Muscle layer of colon (tissue), 2 donors: Measurements from ENCODE around the gene MTMR1.

Experiments used
- H3K27ac ChIP-seq: one replicate; pipeline ENCODE4 v1.7.0; 2013; ENCODE audit warnings: low read depth, mild to moderate bottlenecking, low read length, moderate library complexity
- H3K27me3 ChIP-seq, 2 donors: one replicate each; pipeline ENCODE4 v1.7.0; 2013; ENCODE audit warnings: low read length in 2 of 2, mild to moderate bottlenecking in 2 of 2; ENCODE audit not compliant: insufficient read depth in 2 of 2, control insufficient read depth in 1 of 2
- H3K36me3 ChIP-seq: one replicate; pipeline ENCODE4 v1.7.0; 2013; ENCODE audit warnings: mild to moderate bottlenecking, low read length; ENCODE audit not compliant: insufficient read depth
- H3K4me1 ChIP-seq: one replicate; pipeline ENCODE4 v1.7.0; 2013; ENCODE audit warnings: mild to moderate bottlenecking, low read length; ENCODE audit not compliant: insufficient read depth
- H3K4me3 ChIP-seq, 2 donors: one replicate each; pipeline ENCODE4 v1.7.0; 2013; ENCODE audit warnings: low read length in 2 of 2, low read depth in 1 of 2, mild to moderate bottlenecking in 1 of 2, moderate library complexity in 1 of 2
- H3K9ac ChIP-seq: one replicate; pipeline ENCODE4 v1.7.0; 2013; ENCODE audit warnings: low read length
- H3K9me3 ChIP-seq: one replicate; pipeline ENCODE4 v1.7.0; 2013; ENCODE audit warnings: mild to moderate bottlenecking, low read length
- donor health status: abdominal sarcoma.
- donor health status: Adenocarcinoma of cecum.

MTMR1 gene

DNA sequence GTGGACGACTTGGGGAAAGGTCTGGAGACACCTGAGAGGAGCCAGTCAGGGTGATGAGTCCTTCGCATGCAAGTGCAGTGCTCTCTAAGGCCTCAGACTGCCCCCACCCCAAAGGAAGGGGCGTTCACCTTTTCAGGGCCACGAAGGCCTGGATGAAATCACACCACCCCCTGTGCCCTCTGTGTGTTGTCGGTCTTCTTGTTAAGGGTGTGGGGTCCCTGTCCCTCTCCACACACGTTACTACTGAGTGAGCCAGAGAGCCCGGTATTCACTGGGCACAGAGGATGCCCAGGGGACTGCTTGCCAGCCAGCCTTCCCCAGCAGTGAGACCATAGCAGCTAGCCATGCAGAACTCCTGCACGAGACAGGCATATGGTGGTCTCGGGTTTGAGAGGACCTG, 72.0 kb downstream of the MTMR1 start:
- Histone ChIP-seq H3K9me3 (no peaks in the 10 kb centered on the region), H3K4me1 (peaks cover 4% of the 10 kb centered on the region), H3K27ac (no peak overlapping the region), H3K4me3 (no peak overlapping the region), H3K36me3 (no peaks in the 10 kb centered on the region), H3K27me3 (peaks cover 0 to 4% of the 10 kb centered on the region in 2 donors), H3K9ac (no peak overlapping the region)

DNA sequence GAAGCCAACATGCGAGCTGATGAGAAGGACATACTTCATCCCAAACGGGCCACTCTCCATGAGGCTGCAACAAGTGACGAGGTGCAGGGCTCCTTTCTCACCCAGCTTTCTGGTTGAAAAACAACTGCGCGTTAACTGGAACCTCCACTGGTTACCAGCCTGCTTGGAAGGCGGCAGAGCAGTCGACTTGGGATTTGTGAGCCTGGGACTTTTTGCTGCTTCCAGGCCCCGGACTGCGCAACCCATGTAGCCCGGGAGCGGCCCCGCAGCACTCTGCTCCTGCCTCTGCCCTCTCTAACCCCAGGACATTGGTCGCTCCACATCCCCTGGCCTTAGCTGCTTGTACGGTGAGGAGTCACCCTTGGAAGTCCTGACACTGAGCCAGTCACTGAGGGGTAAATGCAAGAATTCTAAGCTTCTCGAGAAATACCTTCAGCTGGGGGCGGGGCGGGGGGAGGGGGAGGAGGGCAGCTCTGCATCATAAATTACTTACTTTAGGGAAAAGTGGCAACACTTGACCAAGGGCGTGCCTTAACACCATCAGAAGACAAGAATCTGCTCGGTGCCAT, 72.7 kb downstream of the MTMR1 start:
- H3K9ac ChIP-seq = no peak overlapping the region
- H3K9me3 ChIP-seq = no peaks in the 10 kb centered on the region
- H3K4me1 ChIP-seq = peaks cover 4% of the 10 kb centered on the region
- H3K4me3 ChIP-seq = no peak overlapping the region
- H3K27ac ChIP-seq = no peak overlapping the region
- no peaks in the 10 kb centered on the region for H3K36me3 ChIP-seq
- H3K27me3 ChIP-seq = peaks cover 0 to 4% of the 10 kb centered on the region in 2 donors

DNA sequence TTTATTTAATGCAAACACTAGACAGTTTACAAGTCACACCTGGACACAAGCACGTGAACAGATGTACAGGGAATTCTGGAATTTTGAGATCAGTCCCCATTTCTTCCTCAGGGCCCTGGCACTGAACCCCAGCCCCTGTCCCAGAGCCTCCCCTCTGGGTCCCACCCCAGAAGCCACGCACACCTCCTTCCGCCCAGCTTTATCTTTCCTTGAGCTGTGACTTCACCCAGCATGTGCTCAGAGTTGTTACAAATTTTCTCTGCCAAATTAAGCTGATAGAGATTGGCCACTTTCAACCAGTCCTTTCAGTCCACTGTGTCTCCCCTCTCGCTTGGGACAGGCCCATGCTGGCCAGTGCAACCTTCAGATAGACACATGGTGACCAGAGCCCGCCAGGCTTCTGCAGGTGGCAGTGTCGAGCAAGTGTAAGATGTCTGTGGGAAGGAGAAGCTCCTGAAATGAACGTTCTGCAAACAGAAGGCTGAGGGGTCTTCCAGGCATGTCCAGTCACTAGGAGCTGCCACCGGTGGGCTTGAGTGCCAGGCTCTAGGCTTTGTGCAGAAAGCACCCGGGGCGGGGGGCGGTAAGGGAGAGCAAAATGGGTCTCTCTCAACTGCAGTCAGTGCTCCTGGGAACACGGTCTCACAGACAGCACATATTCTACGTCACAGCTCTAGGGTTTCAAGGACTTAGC, 73.3 kb downstream of the MTMR1 start:
- Histone ChIP-seq H3K4me1 (peaks cover 4% of the 10 kb centered on the region), H3K36me3 (no peaks in the 10 kb centered on the region), H3K9me3 (no peaks in the 10 kb centered on the region), H3K27me3 (peaks cover 0 to 4% of the 10 kb centered on the region in 2 donors), H3K27ac (no peak overlapping the region), H3K9ac (no peak overlapping the region), H3K4me3 (no peak overlapping the region)

DNA sequence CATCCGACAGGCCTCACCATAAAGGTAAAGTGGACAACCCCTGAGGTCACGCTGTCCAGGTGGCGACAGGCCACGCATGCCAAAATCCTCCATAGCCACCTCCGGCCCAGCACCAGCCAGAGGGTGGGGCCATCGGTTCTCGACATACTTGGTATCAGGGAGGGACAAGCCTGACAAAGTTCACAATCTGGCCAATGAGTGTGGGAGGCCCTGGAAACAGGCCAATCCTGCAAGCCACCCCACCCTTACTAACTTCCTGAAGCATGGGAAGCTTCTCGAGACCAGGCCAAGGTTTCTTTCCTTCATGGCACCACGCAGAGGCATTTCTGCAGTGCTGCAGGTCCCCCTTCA, 73.8 kb downstream of the MTMR1 start:
- H3K27ac ChIP-seq = no peak overlapping the region
- no peaks in the 10 kb centered on the region for H3K9me3 ChIP-seq
- H3K36me3 ChIP-seq = no peaks in the 10 kb centered on the region
- H3K27me3 ChIP-seq = peaks cover 0 to 4% of the 10 kb centered on the region in 2 donors
- H3K9ac ChIP-seq = no peak overlapping the region
- no peak overlapping the region for H3K4me3 ChIP-seq
- peaks cover 4% of the 10 kb centered on the region for H3K4me1 ChIP-seq

DNA sequence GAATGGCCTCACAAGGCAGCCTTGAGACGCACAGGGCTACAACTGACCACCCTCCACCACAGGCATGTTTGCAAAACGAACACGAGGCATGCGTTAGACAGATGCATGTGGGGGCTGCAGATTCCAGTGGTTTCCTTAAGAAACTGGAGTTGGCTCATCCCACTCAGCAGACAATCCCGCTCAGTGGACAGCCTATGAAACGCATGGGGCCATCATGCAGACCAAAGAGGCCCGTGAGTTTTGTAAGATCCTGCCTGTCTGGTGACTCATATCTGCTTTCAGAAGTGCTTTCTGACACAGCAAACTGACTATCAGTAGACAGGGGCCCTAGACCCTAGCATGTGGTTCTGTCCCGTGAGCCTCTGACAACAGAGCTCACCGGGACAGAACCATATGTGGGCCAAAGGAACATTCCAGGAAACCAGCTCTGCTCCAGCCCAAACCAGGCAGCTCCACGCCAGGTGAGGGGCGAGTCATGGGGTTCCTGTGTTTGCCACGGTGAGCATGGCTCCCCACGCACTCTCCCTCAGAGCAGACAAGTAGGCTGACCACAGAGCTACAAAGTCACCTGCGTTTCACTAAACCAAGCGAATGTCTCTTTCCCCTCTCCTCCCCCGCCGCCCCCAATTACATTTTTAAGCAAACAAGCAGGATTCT, 74.4 kb downstream of the MTMR1 start:
- Histone ChIP-seq H3K27ac (no peak overlapping the region), H3K9me3 (no peaks in the 10 kb centered on the region), H3K4me3 (no peak overlapping the region)

DNA sequence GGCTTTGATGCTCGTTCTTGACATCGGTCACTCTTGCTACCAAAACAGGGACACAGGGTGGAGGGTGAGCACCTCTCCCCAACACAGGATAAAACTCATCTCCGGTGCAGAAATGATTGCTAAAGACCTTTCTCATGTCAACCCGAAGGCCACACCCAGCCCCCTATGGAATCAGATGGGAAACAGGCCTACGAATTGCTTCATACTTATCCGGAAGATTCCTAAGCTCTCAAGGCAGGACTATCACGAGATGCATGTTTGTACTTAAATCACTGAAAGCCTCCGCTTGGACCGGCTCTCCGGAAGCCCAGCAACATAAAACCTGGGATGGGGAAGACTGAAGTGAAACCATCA, 74.9 kb downstream of the MTMR1 start:
- no peak overlapping the region for H3K9ac ChIP-seq
- H3K4me3 ChIP-seq = no peak overlapping the region
- H3K9me3 ChIP-seq = no peaks in the 10 kb centered on the region
- no peaks in the 10 kb centered on the region for H3K36me3 ChIP-seq
- peaks cover 0 to 4% of the 10 kb centered on the region in 2 donors for H3K27me3 ChIP-seq
- H3K27ac ChIP-seq = no peak overlapping the region
- peaks cover 4% of the 10 kb centered on the region for H3K4me1 ChIP-seq

More for the DNA sequence above, 74.4 kb downstream of the MTMR1 start:
- Histone ChIP-seq H3K4me1 (peaks cover 4% of the 10 kb centered on the region), H3K27me3 (peaks cover 0 to 4% of the 10 kb centered on the region in 2 donors), H3K36me3 (no peaks in the 10 kb centered on the region), H3K9ac (no peak overlapping the region)

DNA sequence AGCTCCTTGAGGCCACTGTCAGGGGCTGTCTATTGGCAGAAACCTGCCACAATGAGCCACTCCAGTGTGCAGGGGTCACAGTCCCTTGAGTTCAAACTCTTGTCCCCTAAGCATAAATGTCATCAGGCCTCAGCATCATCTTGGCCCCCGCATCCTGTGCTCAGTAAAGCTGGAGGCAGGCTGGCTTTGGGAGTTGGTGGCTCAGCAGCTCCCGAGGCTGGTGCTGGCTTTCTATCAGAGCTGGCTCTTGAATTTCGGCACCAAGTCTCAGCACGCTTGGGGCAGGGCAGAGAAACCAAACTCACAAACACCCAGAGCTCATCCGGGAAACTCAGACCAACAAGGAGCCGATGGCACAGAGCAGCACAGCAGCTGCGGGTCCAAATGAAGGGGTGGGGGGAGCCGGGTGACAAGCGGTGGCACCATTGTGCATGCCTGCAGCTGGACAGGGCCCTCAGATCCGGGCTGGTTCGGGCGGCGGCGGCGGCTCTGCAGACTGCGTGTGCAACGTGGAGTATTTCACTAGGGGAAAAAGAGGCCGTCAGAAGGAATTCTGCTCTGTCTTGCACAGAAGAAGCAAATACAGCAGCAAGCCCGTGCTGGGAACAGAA, 75.5 kb downstream of the MTMR1 start:
- Histone ChIP-seq H3K27ac (no peak overlapping the region), H3K36me3 (no peaks in the 10 kb centered on the region), H3K4me3 (no peak overlapping the region), H3K4me1 (peaks cover 4% of the 10 kb centered on the region), H3K9me3 (no peaks in the 10 kb centered on the region), H3K9ac (no peak overlapping the region), H3K27me3 (peaks cover 0 to 3% of the 10 kb centered on the region in 2 donors)

DNA sequence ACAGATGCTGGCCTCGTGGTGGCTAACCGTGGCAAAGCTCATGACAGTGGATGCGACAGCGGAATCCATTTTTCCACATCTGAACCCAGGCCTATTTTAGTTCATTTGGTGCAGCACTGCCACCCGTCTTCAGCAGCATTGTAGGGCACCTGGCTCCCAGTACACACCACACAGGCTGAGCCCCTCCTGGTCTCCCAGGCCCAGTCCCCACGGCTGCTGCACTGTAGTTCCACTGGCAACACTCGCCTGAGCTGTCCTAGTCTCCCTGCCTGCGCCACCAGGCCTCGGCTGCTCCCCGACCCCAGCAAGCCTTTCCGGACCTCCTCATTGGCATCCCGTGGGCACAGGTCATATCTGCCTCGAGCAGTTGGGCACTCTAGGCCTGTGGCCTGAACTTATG, 76.2 kb downstream of the MTMR1 start:
- no peak overlapping the region for H3K27ac ChIP-seq
- H3K4me3 ChIP-seq = no peak overlapping the region
- H3K36me3 ChIP-seq = no peaks in the 10 kb centered on the region
- peaks cover 4% of the 10 kb centered on the region for H3K4me1 ChIP-seq
- H3K9me3 ChIP-seq = no peaks in the 10 kb centered on the region
- H3K9ac ChIP-seq = no peak overlapping the region
- no peaks in the 10 kb centered on the region for H3K27me3 ChIP-seq

DNA sequence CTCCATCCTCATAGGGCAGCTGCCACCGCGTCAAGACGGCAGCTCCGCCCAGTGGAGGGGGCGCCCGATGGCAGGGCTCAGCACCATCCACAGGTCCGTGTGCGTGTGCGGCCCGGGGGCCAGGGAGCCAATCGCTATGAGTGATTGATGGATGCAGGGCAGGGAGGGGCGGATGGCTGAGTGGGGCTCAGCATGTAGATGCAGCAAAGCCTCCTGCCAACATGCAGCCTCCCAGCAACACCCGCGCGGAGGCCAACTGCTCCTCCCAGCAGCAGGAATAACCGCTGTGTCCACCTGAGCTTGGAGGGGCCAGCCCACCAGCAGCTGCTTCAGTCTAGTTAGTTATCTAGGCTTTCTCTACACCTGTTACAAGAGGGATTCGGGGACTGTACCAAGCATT, 77.4 kb downstream of the MTMR1 start:
- no peaks in the 10 kb centered on the region for H3K9me3 ChIP-seq
- H3K27ac ChIP-seq = no peak overlapping the region
- H3K4me3 ChIP-seq = no peak overlapping the region
- no peaks in the 10 kb centered on the region for H3K36me3 ChIP-seq
- no peak overlapping the region for H3K9ac ChIP-seq
- peaks cover 4% of the 10 kb centered on the region for H3K4me1 ChIP-seq
- no peaks in the 10 kb centered on the region for H3K27me3 ChIP-seq

DNA sequence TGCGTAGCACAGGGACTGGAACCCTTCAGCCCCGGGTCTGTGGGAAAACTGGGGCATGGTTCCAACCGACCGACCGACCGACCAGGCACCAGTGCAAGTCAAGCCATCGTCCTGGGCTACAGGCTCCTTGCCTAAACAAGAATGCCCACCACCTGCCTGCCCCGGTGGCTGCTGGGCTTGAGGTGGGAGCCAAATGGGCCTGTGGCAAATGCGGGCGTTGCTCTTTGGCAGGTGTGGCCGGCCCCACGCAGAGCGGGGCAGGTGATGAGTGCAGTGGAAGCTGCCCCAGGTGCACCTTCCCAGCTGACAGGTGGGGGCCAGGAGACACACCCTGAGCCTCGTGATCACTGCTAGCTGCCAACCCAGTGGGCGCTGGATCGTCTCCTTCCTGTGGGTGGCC, 77.9 kb downstream of the MTMR1 start:
- no peak overlapping the region for H3K9ac ChIP-seq
- no peaks in the 10 kb centered on the region for H3K27me3 ChIP-seq
- H3K4me3 ChIP-seq = no peak overlapping the region
- H3K36me3 ChIP-seq = no peaks in the 10 kb centered on the region
- H3K9me3 ChIP-seq = no peaks in the 10 kb centered on the region
- H3K27ac ChIP-seq = no peak overlapping the region
- peaks cover 4% of the 10 kb centered on the region for H3K4me1 ChIP-seq

DNA sequence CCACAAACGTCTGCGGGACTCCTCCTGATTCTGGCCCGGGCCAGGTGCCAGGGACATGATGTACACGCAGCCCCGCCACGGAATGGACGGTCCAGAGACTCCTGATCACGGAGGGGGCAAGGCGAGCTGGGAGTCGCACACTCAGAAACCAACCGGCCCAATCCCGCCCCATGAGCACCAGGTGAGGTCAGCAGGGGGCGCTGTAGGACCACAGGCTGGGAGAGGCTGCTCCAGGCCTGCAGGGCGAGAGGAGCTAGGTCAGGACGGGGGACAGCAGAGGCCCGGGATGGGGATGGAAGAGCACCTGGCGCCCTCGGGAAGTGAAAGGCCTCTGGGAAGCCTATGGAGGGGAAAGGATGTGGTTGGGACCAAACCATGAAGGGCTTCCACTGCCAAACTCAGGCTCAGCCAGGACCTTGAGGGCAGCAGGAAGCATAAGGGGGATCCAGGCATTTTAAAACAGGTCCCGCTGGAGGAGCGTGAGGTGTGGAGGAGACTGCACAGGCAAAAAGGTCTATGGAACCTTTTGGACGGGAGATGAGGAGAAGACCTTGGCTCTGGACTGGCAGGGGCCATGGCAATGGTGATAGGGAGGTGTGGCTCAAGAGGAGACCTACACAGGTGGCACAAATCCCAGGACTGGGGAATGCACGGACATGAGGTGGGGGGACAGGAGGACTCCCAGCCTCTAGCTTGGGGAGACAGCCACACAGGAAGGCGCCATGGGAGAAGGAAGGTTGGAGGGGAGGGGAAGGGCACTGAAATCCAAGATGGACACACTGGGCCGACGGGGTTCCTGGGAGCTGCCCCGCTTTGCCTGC, 79.2 kb downstream of the MTMR1 start:
- Histone ChIP-seq H3K4me3 (no peak overlapping the region), H3K27me3 (no peaks in the 10 kb centered on the region), H3K36me3 (no peaks in the 10 kb centered on the region), H3K9me3 (no peaks in the 10 kb centered on the region), H3K9ac (no peak overlapping the region), H3K27ac (no peak overlapping the region), H3K4me1 (peaks cover 1% of the 10 kb centered on the region)
